ENCODE measurements around the gene SP4. TPM values are rescaled to one million over a fixed set of nuclear protein-coding genes. Genes with fewer than 3 reads are reported as not detected.

SP4 gene
- total and polyA plus RNA-seq, 2 donors (not counting 3 experiments of a cell fraction or from before 2014, with no cell fraction given): 3.3 to 8.8 TPM

- no peak for DNase-seq (ENCODE audit: low read depth, low spot score)
- no peak for TF ChIP-seq GATA2 (IDR thresholded peaks at IDR 0.05; ENCODE audit: insufficient read depth, insufficient read length, low read depth, low read length)
- TF ChIP-seq JUN (IDR thresholded peaks at IDR 0.05; ENCODE audit: borderline replicate concordance, insufficient read depth, insufficient read length, low read depth): no peak
- TF ChIP-seq POLR2A (IDR thresholded peaks at IDR 0.05; ENCODE audit: low read depth, low read length): no peak
- TF ChIP-seq POLR2AphosphoS5 (IDR thresholded peaks at IDR 0.05; ENCODE audit: insufficient read depth, low read depth, low read length): no peak
- no peak for TF ChIP-seq MAX (IDR thresholded peaks at IDR 0.05; ENCODE audit: insufficient read depth, insufficient read length)
- TF ChIP-seq MYC (IDR thresholded peaks at IDR 0.05; ENCODE audit: low read depth, low read length): no peak
- Histone ChIP-seq H3K9ac (replicated peaks; ENCODE audit: extremely low read depth, insufficient read depth, low read length) (no peak overlapping the region), H3K27ac (ENCODE audit: insufficient read depth, low read depth, low read length) (no peak overlapping the region), H3K4me1 (ENCODE audit: control insufficient read depth, extremely low read depth, insufficient read depth, low read length) (no peaks in the 10 kb centered on the region), H3K9me1 (replicated peaks; ENCODE audit: control insufficient read depth, extremely low read depth, insufficient read depth, low read length) (no peaks in the 10 kb centered on the region), H4K20me1 (replicated peaks; ENCODE audit: control insufficient read depth, extremely low read depth, insufficient read depth, low read length) (no peaks in the 10 kb centered on the region), H3K27me3 (ENCODE audit: control insufficient read depth in 2 of 2, insufficient read depth in 2 of 2, low read length in 2 of 2) (peaks cover 0 to 6% of the 10 kb centered on the region in 2 experiments), H3K36me3 (ENCODE audit: control insufficient read depth in 2 of 2, extremely low read depth in 1 of 2, insufficient read depth in 2 of 2, low read length in 2 of 2) (no peaks in the 10 kb centered on the region), H3K4me3 (replicated peaks in 1 of 3; ENCODE audit: insufficient read depth in 1 of 3, low read depth in 1 of 3, low read length in 3 of 3) (no peak overlapping the region), H2AFZ (ENCODE audit: low read depth, low read length) (no peak overlapping the region), H3K9me3 (replicated peaks; ENCODE audit: control insufficient read depth, insufficient read depth, low read length) (no peaks in the 10 kb centered on the region), H3K79me2 (ENCODE audit: control insufficient read depth, insufficient read depth, low read length) (no peaks in the 10 kb centered on the region), H3K4me2 (ENCODE audit: insufficient read depth, low read length) (no peak overlapping the region)
- dilution Hi-C loops (cut with MboI; ENCODE audit: extremely low pct_ligation_motif_present, low sequenced_read_pairs) (no loop called here), intact Hi-C loops (cut with micrococcal nuclease) (no loop called here)
- ChIA-PET POLR2A (no interaction called here), CTCF (no interaction called here)
- FAIRE-seq: no peak
- BruUV-seq (replicated peaks): no TSS peak
These were observed 134.5 kb downstream of the SP4 start for GRCh38 chr7:21562385-21562784.

MicroRNAs encoded within 50 kb of the gene (microRNA counts, 767-probe panel; counts per million panel counts)
- microRNA hsa-miR-1183: 723 counts per million, percentile 96 among the panel's probes with 10 or more counts

Small RNAs within 50 kb of the gene (microRNA-seq; reads per million reads assigned to microRNA genes)
- gene MIR1183 (ENCODE audit: borderline number of aligned reads, borderline replicate concordance): not detected

Small RNAs within 50 kb of the gene (small RNA-seq; reads per million reads assigned to genes)
- gene MIR1183 (ENCODE audit: insufficient read depth, insufficient read length, low read depth, low replicate concordance) (not detected), gene RNU1-15P (ENCODE audit: insufficient read depth, insufficient read length, low read depth, low replicate concordance) (not detected)

Other genes starting within 250 kb of the SP4 start
- 0.69 and 2.0 TPM in 2 replicates for gene DNAH11, start 115.0 kb downstream of the SP4 start, total RNA-seq
- 0.22 and 0.91 TPM in 2 replicates for gene DNAH11, start 115.0 kb downstream of the SP4 start, polyA plus RNA-seq